HepG2 (cell line): ENCODE results near the gene ZFP36. TPM values are rescaled to one million over a fixed set of nuclear protein-coding genes. Genes with fewer than 3 reads are reported as not detected.
A peak's percentile ranks its signal among the peaks of the same experiment; 100 is the strongest.

Source experiments
- ATAC-seq: fragments of 200-7000 bp; cut with Tn5 transposase; 3 replicates; pipeline ENCODE4 v1.9.1; 2020; ENCODE audit warnings: mild to moderate bottlenecking, moderate library complexity
- BruUV-seq: library from RNA; stranded (reverse); fragments of 400-500 nt; replicated peaks from 2 replicates; lab custom pipeline; 2021; lab: Mats Ljungman, UMichigan
- CTCF ChIA-PET: fragments of 300-600 bp; formaldehyde crosslinking; extraction: SDS; loops from one replicate; lab custom pipeline; 2021; ENCODE audit warnings: low total read pairs, inconsistent platforms, low intra/inter-chr PET ratio; lab: Yijun Ruan, JAX
- POLR2A ChIA-PET: fragments of 350-600 bp; sonication (Branson Sonifier 250); formaldehyde crosslinking; loops from one replicate; lab custom pipeline; 2020; ENCODE audit warnings: antibody characterized with exemption, inconsistent platforms; lab: Yijun Ruan, JAX
- DNase-seq: peaks from one replicate; pipeline ENCODE4 v3.0.0-alpha.2; 2015; ENCODE audit warnings: low spot score
- FAIRE-seq: peaks from 3 replicates; lab custom pipeline; 2011; peaks lifted over from hg19 to GRCh38; lab: Jason Lieb, UNC
- H2AFZ ChIP-seq: one replicate; pipeline ENCODE4 v1.6.1; 2011; ENCODE audit warnings: low read length, inconsistent platforms
- H3K27ac ChIP-seq: fragments of 300-600 bp; 3 replicates; pipeline ENCODE4 v1.8.0; 2011; ENCODE audit warnings: mixed run types, mild to moderate bottlenecking, mixed read lengths, low read length, inconsistent platforms; ENCODE audit not compliant: insufficient read depth; ENCODE audit errors: extremely low read length
- H3K27me3 ChIP-seq, 2 experiments: fragments of 200-600 bp in 1 of 2; 2 replicates in 1 of 2; 3 replicates in 1 of 2; pipeline versions ENCODE4 v1.6.0 to v1.8.0; 2011; ENCODE audit warnings: low read length in 2 of 2, mild to moderate bottlenecking in 2 of 2, moderate library complexity in 2 of 2, inconsistent platforms in 1 of 2; ENCODE audit not compliant: insufficient read depth in 2 of 2, control insufficient read depth in 1 of 2
- H3K36me3 ChIP-seq, 2 experiments: fragments of 200-600 bp in 1 of 2; replicated peaks in 1 of 2; 2 replicates in 1 of 2; 3 replicates in 1 of 2; pipeline versions ENCODE4 v1.5.1 to v1.8.0; 2011; ENCODE audit warnings: low read length in 2 of 2, inconsistent platforms in 1 of 2; ENCODE audit not compliant: insufficient read depth in 2 of 2, control insufficient read depth in 1 of 2
- H3K4me1 ChIP-seq: 2 replicates; pipeline ENCODE4 v1.5.1; 2012; ENCODE audit warnings: low read length, inconsistent platforms; ENCODE audit not compliant: insufficient read depth
- H3K4me2 ChIP-seq: 2 replicates; pipeline ENCODE4 v1.6.0; 2011; ENCODE audit warnings: low read depth, low read length, inconsistent platforms
- H3K4me3 ChIP-seq, 3 experiments: fragments of 200-600 bp in 1 of 3; sonication (generic), shearing (Covaris generic) in 1 of 3; replicated peaks in 1 of 3; 2 replicates each; pipeline ENCODE4 v1.5.1; 2011 to 2016; ENCODE audit warnings: low read length in 3 of 3, inconsistent platforms in 2 of 3, low read depth in 2 of 3, mild to moderate bottlenecking in 2 of 3, control low read depth in 1 of 3, mixed read lengths in 1 of 3; ENCODE audit not compliant: insufficient read depth in 1 of 3
- H3K79me2 ChIP-seq: one replicate; pipeline ENCODE4 v1.6.1; 2011; ENCODE audit warnings: low read length, inconsistent platforms; ENCODE audit not compliant: insufficient read depth
- H3K9ac ChIP-seq: 2 replicates; pipeline ENCODE4 v1.6.0; 2011; ENCODE audit warnings: mild to moderate bottlenecking, low read depth, low read length, inconsistent platforms; ENCODE audit not compliant: insufficient read depth
- H3K9me3 ChIP-seq: 2 replicates; pipeline ENCODE4 v1.5.1; 2012; ENCODE audit warnings: mild to moderate bottlenecking, low read length
- H4K20me1 ChIP-seq: 2 replicates; pipeline ENCODE4 v1.6.0; 2011; ENCODE audit warnings: inconsistent platforms, mild to moderate bottlenecking, low read length, moderate library complexity; ENCODE audit not compliant: insufficient read depth
- AGO2 ChIP-seq: fragments of 200-400 bp; formaldehyde crosslinking; optimal IDR thresholded peaks from 2 replicates; pipeline ENCODE3; 2017; ENCODE audit warnings: mild to moderate bottlenecking, low read depth, low read length, moderate library complexity
- BCLAF1 ChIP-seq: fragments of 450-650 bp; IDR thresholded peaks from 2 replicates; pipeline ENCODE4 v1.6.1; 2017; ENCODE audit warnings: mild to moderate bottlenecking
- CEBPB ChIP-seq: IDR thresholded peaks from 2 replicates; pipeline ENCODE4 v1.6.1; 2011; ENCODE audit warnings: low read depth, low read length, improper control_type of control experiment, borderline replicate concordance
- E2F2 ChIP-seq: sonication (generic); formaldehyde crosslinking; IDR thresholded peaks from 2 replicates; pipeline ENCODE4 v1.4.0; 2020; ENCODE audit warnings: missing genetic modification reagents, borderline replicate concordance
- ELF1 ChIP-seq: sonication (generic); formaldehyde crosslinking; IDR thresholded peaks from 2 replicates; pipeline ENCODE4 v1.4.0; 2020; ENCODE audit warnings: missing genetic modification reagents
- KDM2A ChIP-seq: sonication (generic); formaldehyde crosslinking; IDR thresholded peaks from 2 replicates; pipeline ENCODE4 v1.4.0; 2020; ENCODE audit warnings: low read depth, missing genetic modification reagents, borderline replicate concordance
- LCORL ChIP-seq, 2 experiments: fragments of 450-650 bp in 1 of 2; sonication (generic) in 1 of 2; formaldehyde crosslinking in 1 of 2; IDR thresholded peaks; 2 replicates each; pipeline versions ENCODE4 v1.5.0 to v1.6.1; 2017 to 2020; ENCODE audit warnings: antibody characterized with exemption in 1 of 2, missing genetic modification reagents in 1 of 2
- MAFF ChIP-seq: IDR thresholded peaks from 2 replicates; pipeline ENCODE4 v1.6.1; 2011; ENCODE audit warnings: low read depth, low read length, improper control_type of control experiment
- MXD4 ChIP-seq: IDR thresholded peaks from 2 replicates; pipeline ENCODE4 v1.6.1; 2016; ENCODE audit warnings: mild to moderate bottlenecking, missing biosample characterization, missing genetic modification reagents
- NFKB2 ChIP-seq: sonication (generic); formaldehyde crosslinking; IDR thresholded peaks from 2 replicates; pipeline ENCODE4 v1.4.0; 2020; ENCODE audit warnings: missing genetic modification reagents, borderline replicate concordance
- SALL2 ChIP-seq: sonication (generic); formaldehyde crosslinking; IDR thresholded peaks from 2 replicates; pipeline ENCODE4 v1.8.1; 2023; ENCODE audit warnings: mild to moderate bottlenecking, missing genetic modification reagents, inconsistent platforms
- TIGD3 ChIP-seq: sonication (generic); formaldehyde crosslinking; IDR thresholded peaks from 2 replicates; pipeline ENCODE4 v1.5.1; 2020; ENCODE audit warnings: mild to moderate bottlenecking, missing genetic modification reagents, borderline replicate concordance
- YY1 ChIP-seq: IDR thresholded peaks from 2 replicates; pipeline ENCODE4 v1.6.1; 2011; ENCODE audit warnings: low read length, low read depth, moderate library complexity, mild to moderate bottlenecking; ENCODE audit not compliant: insufficient read depth, insufficient replicate concordance
- ZNF121 ChIP-seq: sonication (generic); formaldehyde crosslinking; IDR thresholded peaks from 2 replicates; pipeline ENCODE4 v1.5.0; 2020; ENCODE audit warnings: mild to moderate bottlenecking, missing genetic modification reagents
- ZNF691 ChIP-seq: sonication (generic); formaldehyde crosslinking; IDR thresholded peaks from 2 replicates; pipeline ENCODE4 v1.4.0; 2020; ENCODE audit warnings: missing genetic modification reagents, low read depth, mild to moderate bottlenecking, borderline replicate concordance
- ZNF879 ChIP-seq: sonication (generic); formaldehyde crosslinking; IDR thresholded peaks from 2 replicates; pipeline ENCODE4 v1.8.1; 2023; ENCODE audit warnings: missing genetic modification reagents
- WGBS: methylation state at CpG from one replicate; pipeline ENCODE4 v1.1.6; 2017; ENCODE audit warnings: low lambda C conversion rate; 5-methylcytosine and 5-hydroxymethylcytosine counted together
- in situ Hi-C: cut with HindIII; loops from 2 replicates; pipeline ENCODE4 v1.10.0; 2017; ENCODE audit warnings: low pct_unique_long_range_greater_than_20kb; ENCODE audit not compliant: extremely low pct_ligation_motif_present
- intact Hi-C: fragments of 100-400 bp; cut with micrococcal nuclease; formaldehyde crosslinking; loops from one replicate; pipeline ENCODE4 v1.10.0; 2022; ENCODE audit not compliant: unreplicated experiment
- polyA plus RNA-seq, 8 experiments: library from polyadenylated mRNA; depleted of rRNA in 3 of 8; stranded (reverse) in 7 of 8; unstranded in 1 of 8; fragments of >200 nt; fragmentation: Illumina TruSeq in 4 of 8; extraction: Trizol in 4 of 8; gene quantifications; 2 replicates each; pipeline versions ENCODE4 v1.2.1 to v1.2.3, GENCODE V29; 2011 to 2016; ENCODE audit warnings: low read depth in 4 of 8, missing spikeins in 1 of 8, mixed read lengths in 1 of 8; ENCODE audit not compliant: insufficient read depth in 1 of 8
- total RNA-seq, 5 experiments: library from RNA; depleted of rRNA; stranded (reverse); fragments of >200 nt; fragmentation: Illumina TruSeq; extraction: Trizol; gene quantifications; 2 replicates each; pipeline ENCODE4 v1.2.3, GENCODE V29; 2016; ENCODE audit warnings: low read depth in 1 of 5

Gene ZFP36
- total and polyA plus RNA-seq, 2 of the 13 experiments (the other 11 are each of a cell fraction or from before 2014, with no cell fraction given), result 1.4 to 1.7 TPM

- CTCF ChIA-PET, result no interaction called here
- peaks cover 24% of the 10 kb centered on the region for H3K79me2 ChIP-seq
- peak overlapping the region; percentile 28; the same call in 1 of the 2 replicates for H3K4me2 ChIP-seq
- H3K4me1 ChIP-seq, result peaks cover 66% of the 10 kb centered on the region
- no peak for FAIRE-seq
- intact Hi-C loops (no loop called here), in situ Hi-C loops (no loop called here)
- ATAC-seq, result peak; percentile 4; the same call in 2 of the 3 replicates
- H4K20me1 ChIP-seq, result peaks cover 29% of the 10 kb centered on the region
- H3K9me3 ChIP-seq, result no peaks in the 10 kb centered on the region
- H3K27ac ChIP-seq, result peak overlapping the region; percentile 58
- peaks cover 11 to 26% of the 10 kb centered on the region in 2 experiments for H3K36me3 ChIP-seq
- DNase-seq, result peak; percentile 71
- no peak overlapping the region for H2AFZ ChIP-seq
- H3K27me3 ChIP-seq, result no peaks in the 10 kb centered on the region; a peak in 1 of 5 replicates
- POLR2A ChIA-PET, result interaction anchor here (1.5 to 3.8 kb wide), 5 partner anchors 15 to 33 kb away, joined by 4 to 31 read pairs (median 12); partner anchors contain the start of gene SUPT5H
- H3K9ac ChIP-seq, result peak overlapping the region; percentile 23; the same call in 1 of the 2 replicates
- no TSS peak for BruUV-seq
- H3K4me3 ChIP-seq, result no peak overlapping the region
- 52% methylated on average over 22 of the region's 25 CpGs for WGBS
- TF ChIP-seq E2F2, result no peak
- peak; percentile 67 for TF ChIP-seq ELF1
- no peak for TF ChIP-seq BCLAF1
- peak; percentile 75 for TF ChIP-seq AGO2
- no peak for TF ChIP-seq SALL2 (CRISPR knock-in tag)
- TF ChIP-seq KDM2A (CRISPR knock-in tag), result peak; percentile 73; the same call in 1 of the 2 replicates
- TF ChIP-seq ZNF691 (CRISPR knock-in tag), result no peak
- TF ChIP-seq ZNF121 (CRISPR knock-in tag), result no peak
- TF ChIP-seq ZNF879 (CRISPR knock-in tag), result no peak
- TF ChIP-seq CEBPB, result peak; percentile 41; the same call in 1 of the 2 replicates
- no peak for TF ChIP-seq MXD4 (CRISPR knock-in tag)
- no peak for TF ChIP-seq TIGD3 (CRISPR knock-in tag)
- TF ChIP-seq NFKB2 (CRISPR knock-in tag), result no peak
- TF ChIP-seq YY1, result no peak
- no peak for TF ChIP-seq LCORL (IDR thresholded peaks at IDR 0.05)
- TF ChIP-seq LCORL (CRISPR knock-in tag; IDR thresholded peaks at IDR 0.05), result 0 out of 2 replicates have a peak, but pooled peaks have one; percentile 23
- 0 out of 2 replicates have a peak, but pooled peaks have one; percentile 26 for TF ChIP-seq MAFF
Measured at GRCh38 chr19:39430675-39431593, 24.3 kb downstream of the ZFP36 start.
